ENCODE data around the gene TBC1D22A. TPM values are rescaled to one million over a fixed set of nuclear protein-coding genes. Genes with fewer than 3 reads are reported as not detected.

TBC1D22A gene
- total and polyA plus RNA-seq, 9 of the 15 experiments (the other 6 are each of a cell fraction or from before 2014, with no cell fraction given) = 0.20 to 11.5 (median 5.2) TPM

DNA sequence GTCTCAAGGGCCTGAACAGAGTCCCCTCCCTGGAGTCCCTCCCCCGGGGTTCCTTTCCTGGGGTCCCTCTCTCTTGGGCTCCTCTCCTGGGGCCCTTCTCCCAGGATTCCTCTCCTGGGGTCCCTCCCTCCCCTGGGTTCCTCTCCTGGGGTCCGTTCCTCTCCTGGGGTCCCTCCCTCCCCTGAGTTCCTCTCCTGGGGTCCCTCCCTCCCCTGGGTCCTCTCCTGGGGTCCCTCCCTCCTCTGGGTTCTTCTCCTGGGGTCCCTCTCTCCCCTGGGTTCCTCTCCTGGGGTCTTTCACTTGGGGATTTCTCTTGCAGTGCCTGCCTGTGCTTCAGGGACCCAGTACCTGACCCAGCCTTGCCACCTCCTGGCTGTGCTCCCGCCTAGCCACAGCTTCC lies 386.1 kb downstream of the TBC1D22A start (continued):
- TF ChIP-seq, protein P1, sequence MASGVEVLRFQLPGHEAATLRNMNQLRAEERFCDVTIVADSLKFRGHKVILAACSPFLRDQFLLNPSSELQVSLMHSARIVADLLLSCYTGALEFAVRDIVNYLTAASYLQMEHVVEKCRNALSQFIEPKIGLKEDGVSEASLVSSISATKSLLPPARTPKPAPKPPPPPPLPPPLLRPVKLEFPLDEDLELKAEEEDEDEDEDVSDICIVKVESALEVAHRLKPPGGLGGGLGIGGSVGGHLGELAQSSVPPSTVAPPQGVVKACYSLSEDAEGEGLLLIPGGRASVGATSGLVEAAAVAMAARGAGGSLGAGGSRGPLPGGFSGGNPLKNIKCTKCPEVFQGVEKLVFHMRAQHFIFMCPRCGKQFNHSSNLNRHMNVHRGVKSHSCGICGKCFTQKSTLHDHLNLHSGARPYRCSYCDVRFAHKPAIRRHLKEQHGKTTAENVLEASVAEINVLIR (CRISPR knock-in tag; IDR thresholded peaks at IDR 0.05) = no peak

DNA sequence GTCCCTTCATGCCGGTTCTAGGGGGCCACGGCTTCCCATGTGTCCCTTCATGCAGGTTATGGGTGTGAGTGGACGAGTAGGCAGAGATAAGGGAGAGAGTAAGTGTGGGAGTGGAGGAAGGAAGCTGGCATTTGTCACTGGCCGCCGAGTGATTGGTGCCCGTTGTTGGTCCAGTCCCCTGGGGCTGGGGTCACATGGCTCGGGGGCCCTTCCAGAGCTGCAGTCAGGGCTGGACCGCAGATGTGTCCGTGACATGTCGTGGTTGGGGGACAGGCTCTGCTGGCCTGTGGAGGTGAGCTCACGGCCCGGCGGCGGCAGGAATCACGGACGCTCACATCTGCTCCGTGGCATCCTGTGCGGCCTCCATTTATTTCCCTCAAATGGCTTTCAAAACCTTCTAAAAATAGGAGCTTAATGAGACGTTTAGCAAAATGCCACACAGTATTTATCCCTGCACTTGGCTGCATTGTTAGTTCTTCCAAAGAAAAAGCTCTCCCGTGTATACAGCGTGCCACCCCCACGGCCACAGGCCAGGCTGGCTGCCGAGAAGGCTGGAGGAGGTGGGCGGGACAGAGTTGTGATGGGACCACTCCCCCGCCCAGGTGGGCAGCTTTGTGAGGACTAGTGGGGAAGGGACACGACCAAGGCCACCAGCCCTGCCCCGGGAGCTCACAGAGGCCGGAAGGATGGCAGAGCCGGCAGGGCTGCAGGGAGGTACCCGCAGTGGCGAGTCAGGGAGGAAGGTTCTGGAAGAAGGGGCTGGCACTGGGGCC lies 386.7 kb downstream of the TBC1D22A start:
- Histone ChIP-seq H4K20me1 (replicated peaks; ENCODE audit: control insufficient read depth, insufficient read depth, low read length) (peaks cover 6% of the 10 kb centered on the region; the same call in 1 of the 2 replicates), H3K36me3 (ENCODE audit: control insufficient read depth, insufficient read depth, low read length) (no peaks in the 10 kb centered on the region), H3K27ac (ENCODE audit: extremely low read depth, low read depth, low read length) (no peak overlapping the region), H3K9me3 (replicated peaks; ENCODE audit: control insufficient read depth, insufficient read depth, low read depth, low read length) (no peaks in the 10 kb centered on the region), H3K4me1 (replicated peaks in 1 of 2; ENCODE audit: control insufficient read depth in 2 of 2, insufficient read depth in 2 of 2, low read length in 2 of 2) (peaks cover 0 to 10% of the 10 kb centered on the region in 2 experiments; a peak in 2 of 5 replicates), H3K4me2 (ENCODE audit: insufficient read depth, low read length) (no peak overlapping the region), H3K9me1 (ENCODE audit: control insufficient read depth, insufficient read depth, low read length) (no peaks in the 10 kb centered on the region), H3K27me3 (ENCODE audit: control insufficient read depth in 2 of 2, insufficient read depth in 2 of 2, low read length in 2 of 2) (no peaks in the 10 kb centered on the region), H3K79me2 (ENCODE audit: control insufficient read depth, insufficient read depth, low read length) (no peaks in the 10 kb centered on the region), H2AFZ (ENCODE audit: low read depth, low read length) (no peak overlapping the region), H3K4me3 (no peak overlapping the region), H3K9ac (ENCODE audit: insufficient read depth in 1 of 2, low read depth in 2 of 2, low read length in 2 of 2) (no peak overlapping the region; a peak in 1 of 4 replicates)
- ChIA-PET POLR2A (no interaction called here), CTCF (ENCODE audit: low intra/inter-chr PET ratio) (no interaction called here)
- no peak for TF ChIP-seq PHB2 (IDR thresholded peaks at IDR 0.05; ENCODE audit: low read depth)
- TF ChIP-seq MEF2D (tag; conservative IDR thresholded peaks at IDR 0.05; ENCODE audit: low read depth) = no peak
- TF ChIP-seq THRAP3 (IDR thresholded peaks at IDR 0.05; ENCODE audit: borderline replicate concordance) = no peak
- no peak for TF ChIP-seq GABPB2 (CRISPR knock-in tag; conservative IDR thresholded peaks at IDR 0.05)
- TF ChIP-seq, protein P1 (CRISPR knock-in tag; IDR thresholded peaks at IDR 0.05) = no peak
- no peak for TF ChIP-seq HDAC3 (IDR thresholded peaks at IDR 0.05; ENCODE audit: borderline replicate concordance, partially characterized antibody)
- no TSS peak for BruUV-seq (replicated peaks)
- intact Hi-C loops (cut with micrococcal nuclease) = no loop called here
- no peak for ATAC-seq
- DNase-seq (ENCODE audit: extremely low read depth in 1 of 4, low spot score in 3 of 4) = no peak
- in situ Hi-C loops (cut with MboI) = no loop called here
- 44% methylated on average over 31 of the region's 31 CpGs for WGBS (ENCODE audit: insufficient coverage, low coverage, missing lambda C conversion rate)
- no peak for FAIRE-seq

Data from K562 (cell line).